Muscle of leg (tissue), 11 donors: ENCODE data around the gene BCAT1. TPM values are rescaled to one million over a fixed set of nuclear protein-coding genes. Genes with fewer than 3 reads are reported as not detected.
"Not testable (repeated sequence)": the region's sequence is repeated elsewhere in the genome, so short reads cannot be mapped to it uniquely, and the experiment has no call there.

ENCODE experiments used
- DNase-seq: peaks from one replicate; pipeline ENCODE4 v3.0.0; 2013
- H3K27ac ChIP-seq: one replicate; pipeline ENCODE4 v1.5.1; 2013; ENCODE audit warnings: mild to moderate bottlenecking, low read length, control low read depth
- H3K27me3 ChIP-seq: one replicate; pipeline ENCODE4 v1.6.1; 2013; ENCODE audit warnings: low read length; ENCODE audit not compliant: control insufficient read depth, insufficient read depth
- H3K36me3 ChIP-seq: one replicate; pipeline ENCODE4 v1.6.1; 2013; ENCODE audit warnings: low read length; ENCODE audit not compliant: control insufficient read depth, insufficient read depth
- H3K4me1 ChIP-seq: one replicate; pipeline ENCODE4 v1.6.1; 2013; ENCODE audit warnings: low read length; ENCODE audit not compliant: control insufficient read depth, insufficient read depth
- H3K4me3 ChIP-seq: one replicate; pipeline ENCODE4 v1.5.1; 2013; ENCODE audit warnings: low read length, control low read depth
- H3K9me3 ChIP-seq: replicated peaks from 2 replicates; pipeline ENCODE4 v1.6.1; 2013; ENCODE audit warnings: low read depth, low read length; ENCODE audit not compliant: control insufficient read depth
- WGBS: methylation state at CpG from one replicate; pipeline ENCODE4 v1.1.5; 2013; ENCODE audit warnings: missing lambda C conversion rate; ENCODE audit not compliant: insufficient coverage; 5-methylcytosine and 5-hydroxymethylcytosine counted together
- polyA plus RNA-seq, 8 donors: library from polyadenylated mRNA; unstranded; fragments of 120-200 nt; gene quantifications; one replicate each; pipeline versions ENCODE4 v1.2.1 to v1.2.3, GENCODE V29; 2013; ENCODE audit warnings: inconsistent platforms in 1 of 8, low replicate concordance in 1 of 8; ENCODE audit not compliant: insufficient read length in 8 of 8, insufficient read depth in 1 of 8
- total RNA-seq: library from RNA; stranded (reverse); fragments of 120-200 nt; gene quantifications from one replicate; pipeline ENCODE4 v1.2.4, GENCODE V29; 2013

Gene BCAT1
- total and polyA plus RNA-seq, 9 donors: 25.4 to 69.5 (median 58.1) TPM

DNA sequence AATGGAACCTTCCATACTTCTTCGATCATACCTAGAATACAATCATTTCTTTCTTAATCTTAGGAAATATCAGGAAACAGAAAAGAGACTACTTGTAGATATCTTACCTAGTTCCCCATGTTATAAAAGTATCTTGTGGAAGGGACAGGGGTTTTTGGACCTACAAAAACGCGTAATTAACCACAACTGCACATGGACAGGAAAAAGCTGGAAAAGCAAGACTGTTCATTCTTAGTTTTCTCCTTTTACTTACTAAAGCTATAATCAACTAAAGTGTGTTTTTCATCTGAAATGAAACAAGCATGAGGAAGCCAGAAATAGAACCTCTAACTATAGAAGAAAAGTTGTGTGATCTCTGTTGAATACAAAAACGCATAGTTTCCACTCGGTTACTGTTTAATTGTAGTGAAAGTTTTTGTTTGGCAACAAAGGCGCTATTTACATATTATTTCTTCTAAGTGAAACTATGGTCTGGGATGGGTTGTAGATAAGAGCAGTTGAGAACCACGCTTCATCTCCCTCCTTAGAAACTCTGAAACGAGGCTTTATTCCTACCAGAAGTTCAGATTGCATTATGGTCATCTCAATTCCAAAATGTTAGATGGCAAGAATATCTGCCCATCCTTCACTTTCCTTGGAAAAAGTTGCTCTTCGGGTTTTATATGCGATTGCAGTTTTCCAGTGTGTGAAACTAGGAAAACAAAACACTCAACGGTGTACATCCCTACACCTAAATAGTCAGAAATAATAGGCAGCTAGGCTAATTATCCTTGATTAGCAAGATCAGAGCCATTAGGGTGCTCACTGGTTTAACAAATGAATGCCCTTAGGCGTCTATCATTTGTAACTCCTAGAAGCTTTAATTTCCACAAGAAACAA is 1.1 kb downstream of the BCAT1 start:
- H3K4me3 ChIP-seq: peak overlapping the region; percentile 86
- DNase-seq: peak; percentile 44
- peak overlapping the region; percentile 90 for H3K27ac ChIP-seq
- no peaks in the 10 kb centered on the region for H3K9me3 ChIP-seq
- WGBS: 0% methylated on average over 1 of the region's 12 CpGs
- peaks cover 13% of the 10 kb centered on the region for H3K4me1 ChIP-seq
- H3K27me3 ChIP-seq: no peaks in the 10 kb centered on the region
- no peaks in the 10 kb centered on the region for H3K36me3 ChIP-seq

DNA sequence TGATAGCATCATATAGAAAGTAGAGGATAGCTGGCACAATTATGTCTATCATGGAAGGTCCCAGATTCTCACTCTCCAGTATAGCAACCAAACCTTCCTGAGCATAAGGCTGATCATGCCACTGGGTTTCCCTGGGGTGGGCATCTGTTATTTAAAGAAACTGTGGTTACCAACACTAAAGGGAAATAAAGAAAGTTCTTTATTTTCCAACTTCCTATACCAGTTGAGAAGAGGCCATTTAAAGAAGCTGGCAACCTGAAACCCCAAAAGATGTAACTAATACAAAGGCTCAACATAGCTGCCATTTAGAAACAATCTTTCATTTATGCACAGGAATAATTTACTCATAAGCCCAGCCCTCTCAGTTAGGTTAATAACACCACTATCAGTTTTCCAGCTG is 3.1 kb downstream of the BCAT1 start:
- Histone ChIP-seq H3K9me3 (no peaks in the 10 kb centered on the region), H3K4me3 (no peak overlapping the region), H3K27me3 (no peaks in the 10 kb centered on the region), H3K27ac (peak overlapping the region; percentile 71), H3K4me1 (peaks cover 13% of the 10 kb centered on the region), H3K36me3 (no peaks in the 10 kb centered on the region)
- DNase-seq: peak; percentile 53

- whole genome bisulfite sequencing: no CpG with 5 or more reads among the region's 1 CpG
- no peaks in the 10 kb centered on the region for H3K36me3 ChIP-seq
- no peak for DNase-seq
- H3K9me3 ChIP-seq: no peaks in the 10 kb centered on the region
- H3K27ac ChIP-seq: peak overlapping the region; percentile 71
- no peak overlapping the region for H3K4me3 ChIP-seq
- no peaks in the 10 kb centered on the region for H3K27me3 ChIP-seq
- H3K4me1 ChIP-seq: peaks cover 13% of the 10 kb centered on the region
Measured at GRCh38 chr12:24945039-24945438, 3.9 kb downstream of the BCAT1 start.

DNA sequence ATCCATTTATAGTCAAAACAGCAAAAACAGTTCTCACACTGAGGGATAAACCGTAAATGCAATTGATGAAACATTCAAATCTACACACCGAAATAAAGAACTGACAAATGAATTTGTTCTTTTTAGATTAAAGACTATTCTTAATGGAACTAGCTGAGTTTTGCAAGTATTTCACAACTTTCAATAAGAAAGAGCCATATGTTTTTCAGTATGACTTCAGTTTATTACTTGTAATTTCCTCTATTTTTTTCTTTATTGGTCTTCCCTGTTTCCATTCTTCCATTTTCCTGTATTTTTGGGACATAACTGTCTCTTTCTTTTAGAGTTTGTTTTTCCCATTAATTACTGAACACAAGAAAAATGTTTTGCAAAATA is 4.3 kb downstream of the BCAT1 start:
- no CpG with 5 or more reads among the region's 2 CpGs for WGBS
- Histone ChIP-seq H3K4me3 (no peak overlapping the region), H3K4me1 (peaks cover 12% of the 10 kb centered on the region), H3K27me3 (no peaks in the 10 kb centered on the region), H3K27ac (peak overlapping the region; percentile 71), H3K9me3 (no peaks in the 10 kb centered on the region), H3K36me3 (no peaks in the 10 kb centered on the region)
- no peak for DNase-seq

DNA sequence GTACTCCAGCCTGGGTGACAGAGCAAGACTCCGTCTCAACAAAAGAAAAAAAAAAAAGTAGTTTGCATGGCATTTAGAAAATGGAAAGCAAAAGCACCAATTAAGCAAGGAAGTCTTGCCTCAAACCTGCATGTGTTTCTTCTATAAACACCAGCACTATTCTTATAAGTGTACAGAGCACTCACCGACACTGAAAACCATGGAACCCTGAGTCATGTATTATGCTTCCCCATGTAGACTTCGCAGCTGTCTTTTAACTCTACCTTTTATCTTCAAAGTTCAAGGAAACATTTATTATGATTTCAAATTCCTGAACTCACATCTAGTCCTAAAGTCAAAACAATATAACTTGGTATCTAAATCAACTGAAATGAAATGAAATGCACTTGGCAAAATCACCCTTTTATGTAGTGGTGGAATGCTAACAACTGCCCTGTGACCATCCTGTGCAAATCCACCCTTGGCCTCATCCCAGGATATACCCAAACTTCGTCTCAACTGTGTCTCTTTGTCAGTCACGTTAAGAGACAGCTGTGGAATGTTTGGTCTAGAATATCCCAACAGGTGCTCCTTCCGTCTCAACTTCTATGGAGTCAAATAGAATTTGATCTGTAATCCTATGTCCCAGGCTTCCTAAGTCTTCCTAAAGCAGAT is 4.8 kb downstream of the BCAT1 start:
- Histone ChIP-seq H3K27ac (peak overlapping the region; percentile 67), H3K36me3 (no peaks in the 10 kb centered on the region), H3K4me1 (peaks cover 8% of the 10 kb centered on the region), H3K27me3 (no peaks in the 10 kb centered on the region), H3K4me3 (no peak overlapping the region), H3K9me3 (no peaks in the 10 kb centered on the region)
- DNase-seq: peak; percentile 88
- 46% methylated on average over 4 of the region's 6 CpGs for WGBS

DNA sequence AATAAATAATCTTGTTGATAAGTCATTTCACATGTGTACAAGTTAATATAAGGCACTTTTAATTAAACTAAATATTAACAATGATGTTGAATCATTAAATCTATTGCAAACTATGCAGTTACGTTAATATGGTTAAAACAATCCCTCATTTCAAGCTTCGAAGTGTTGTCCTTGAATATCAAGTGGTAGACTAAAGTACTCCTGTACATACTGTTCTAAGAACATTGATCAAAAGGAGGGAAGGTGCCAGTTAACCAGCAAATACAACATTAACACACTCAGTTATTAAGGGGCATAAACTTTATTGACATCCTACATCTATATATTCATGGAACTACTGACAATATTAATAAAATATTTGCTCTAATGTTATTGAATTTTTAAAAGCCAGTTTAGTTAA is 8.7 kb downstream of the BCAT1 start:
- Histone ChIP-seq H3K27ac (no peak overlapping the region), H3K4me1 (peaks cover 3% of the 10 kb centered on the region), H3K4me3 (no peak overlapping the region), H3K9me3 (no peaks in the 10 kb centered on the region), H3K27me3 (no peaks in the 10 kb centered on the region), H3K36me3 (no peaks in the 10 kb centered on the region)
- no CpG with 5 or more reads among the region's 2 CpGs for WGBS
- DNase-seq: no peak

GRCh38 chr12:24939551-24939950 is 9.3 kb downstream of the BCAT1 start:
- not testable (repeated sequence) for DNase-seq, H3K4me3 ChIP-seq, H3K27ac ChIP-seq, H3K36me3 ChIP-seq, H3K4me1 ChIP-seq, H3K9me3 ChIP-seq, H3K27me3 ChIP-seq
- whole genome bisulfite sequencing: 93% methylated on average over 3 of the region's 6 CpGs

- DNase-seq: no peak
- H3K27ac ChIP-seq: no peak overlapping the region
- no peaks in the 10 kb centered on the region for H3K9me3 ChIP-seq
- peaks cover 3% of the 10 kb centered on the region for H3K4me1 ChIP-seq
- no peaks in the 10 kb centered on the region for H3K36me3 ChIP-seq
- H3K27me3 ChIP-seq: no peaks in the 10 kb centered on the region
- H3K4me3 ChIP-seq: no peak overlapping the region
- WGBS: 66% methylated on average over 2 of the region's 3 CpGs
Measured at GRCh38 chr12:24938341-24938740, 10.6 kb downstream of the BCAT1 start.

DNA sequence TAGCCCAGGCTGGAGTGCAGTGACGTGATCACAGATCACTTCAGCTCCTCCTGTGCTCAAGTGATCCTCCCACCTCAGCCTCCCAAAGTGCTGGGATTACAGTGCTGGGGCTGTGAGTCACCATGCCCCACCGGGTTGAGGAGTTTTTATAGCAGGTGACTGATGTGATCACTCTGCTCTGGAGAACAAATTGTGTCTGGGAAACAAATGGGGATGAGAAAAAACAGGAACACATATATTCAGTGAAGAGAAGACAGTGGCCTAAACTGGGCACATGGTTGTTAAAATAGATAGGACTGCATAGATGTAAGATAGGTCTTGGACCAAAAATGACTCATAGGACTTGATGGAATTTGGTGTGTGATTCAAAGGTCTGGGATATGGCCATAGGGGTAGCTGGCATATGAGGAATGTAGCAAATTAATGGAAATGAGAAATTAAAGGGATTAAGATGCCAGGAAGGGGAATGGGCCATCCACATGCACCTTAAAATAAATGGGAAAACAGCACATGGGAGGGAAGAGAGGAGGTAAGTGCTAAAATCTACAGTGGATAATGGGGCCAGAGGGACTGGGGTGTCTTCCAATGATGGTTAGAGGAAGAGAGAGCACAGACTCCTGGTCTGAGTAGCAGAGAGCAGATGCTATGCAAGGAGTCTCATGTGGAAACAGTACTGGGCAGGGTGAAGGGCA is 11.2 kb downstream of the BCAT1 start:
- Histone ChIP-seq H3K36me3 (no peaks in the 10 kb centered on the region), H3K9me3 (no peaks in the 10 kb centered on the region), H3K27ac (no peak overlapping the region), H3K4me1 (no peaks in the 10 kb centered on the region), H3K27me3 (no peaks in the 10 kb centered on the region), H3K4me3 (no peak overlapping the region)
- no CpG with 5 or more reads among the region's 2 CpGs for WGBS
- no peak for DNase-seq

GRCh38 chr12:24933694-24934407 is 15.1 kb downstream of the BCAT1 start:
- WGBS: 60% methylated on average over 1 of the region's 10 CpGs
- no peak for DNase-seq
- Histone ChIP-seq H3K4me3 (no peak overlapping the region), H3K4me1 (no peaks in the 10 kb centered on the region), H3K9me3 (no peaks in the 10 kb centered on the region), H3K27me3 (no peaks in the 10 kb centered on the region), H3K27ac (no peak overlapping the region), H3K36me3 (no peaks in the 10 kb centered on the region)
